ENCODE measurements around the gene ERP44. TPM values are rescaled to one million over a fixed set of nuclear protein-coding genes. Genes with fewer than 3 reads are reported as not detected.
"Not testable (repeated sequence)": the region's sequence is repeated elsewhere in the genome, so short reads cannot be mapped to it uniquely, and the experiment has no call there.

The ERP44 gene
- 7.6 and 9.3 TPM in 2 replicates for total RNA-seq

GRCh38 chr9:100098887-100099721 is at the start of gene ERP44, which contains the start of gene INVS:
TSS of gene ERP44 (minus strand) at chr9:100099000. CDS start at chr9:100098840, 160 bp downstream.
TSS of gene INVS (plus strand) at chr9:100099243. CDS start at chr9:100104522, 5,279 bp downstream.
- peak; percentile 98 for DNase-seq (ENCODE audit: low read depth, low spot score)

DNA sequence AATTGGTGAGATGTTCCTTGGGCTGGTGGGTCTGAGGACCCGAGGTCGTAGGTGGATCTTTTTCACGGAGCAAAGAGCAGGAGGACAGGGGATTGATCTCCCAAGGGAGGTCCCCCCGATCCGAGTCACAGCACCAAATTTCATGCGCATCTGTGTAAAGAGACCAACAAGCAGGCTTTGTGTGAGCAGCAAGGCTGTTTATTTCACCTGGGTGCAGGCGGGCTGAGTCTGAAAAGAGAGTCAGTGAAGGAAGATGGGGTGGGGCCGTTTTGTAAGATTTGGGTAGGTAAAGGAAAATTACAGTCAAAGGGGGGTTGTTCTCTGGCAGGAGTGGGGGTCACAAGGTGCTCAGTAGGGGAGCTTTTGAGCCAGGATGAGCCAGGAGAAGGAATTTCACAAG is 47.2 kb upstream of the ERP44 start:
- not testable (repeated sequence) for DNase-seq (ENCODE audit: low read depth, low spot score)

- not testable (repeated sequence) for DNase-seq (ENCODE audit: low read depth, low spot score)
Measured at GRCh38 chr9:100145167-100145934, 46.6 kb upstream of the ERP44 start.

GRCh38 chr9:100141862-100142261 is 43.1 kb upstream of the ERP44 start:
- DNase-seq (ENCODE audit: low read depth, low spot score) = not testable (repeated sequence)

DNA sequence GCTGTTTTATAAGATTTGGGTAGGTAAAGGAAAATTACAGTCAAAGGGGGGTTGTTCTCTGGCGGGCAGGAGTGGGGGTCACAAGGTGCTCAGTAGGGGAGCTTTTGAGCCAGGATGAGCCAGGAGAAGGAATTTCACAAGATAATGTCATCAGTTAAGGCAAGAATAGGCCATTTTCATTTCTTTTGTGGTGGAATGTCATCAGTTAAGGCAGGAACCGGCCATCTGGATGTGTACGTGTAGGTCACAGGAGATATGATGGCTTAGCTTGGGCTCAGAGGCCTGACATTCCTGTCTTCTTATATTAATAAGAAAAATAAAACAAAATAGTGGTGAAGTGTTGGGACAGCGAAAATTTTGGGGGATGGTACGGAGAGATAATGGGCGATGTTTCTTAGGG is 41.5 kb upstream of the ERP44 start:
- DNase-seq (ENCODE audit: low read depth, low spot score) = not testable (repeated sequence)

DNA sequence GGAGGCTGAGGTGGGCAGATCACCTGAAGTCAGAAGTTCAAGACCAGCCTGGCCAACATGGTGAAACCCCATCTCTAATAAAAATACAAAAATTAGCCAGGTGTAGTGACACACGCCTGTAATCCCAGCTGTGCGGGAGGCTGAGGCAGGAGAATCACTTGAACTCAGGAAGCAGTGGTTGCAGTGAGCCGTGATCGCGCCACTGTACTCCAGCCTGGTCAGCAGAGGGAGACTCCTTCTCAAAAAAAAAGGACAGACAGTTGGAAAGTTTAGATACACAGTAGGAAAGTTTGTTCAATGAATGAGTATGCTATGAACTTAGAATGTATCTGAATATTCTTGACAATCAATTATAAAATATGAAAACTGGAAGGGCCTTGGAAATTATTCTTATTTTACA is 38.0 kb upstream of the ERP44 start:
- DNase-seq (ENCODE audit: low read depth, low spot score) = not testable (repeated sequence)

DNA sequence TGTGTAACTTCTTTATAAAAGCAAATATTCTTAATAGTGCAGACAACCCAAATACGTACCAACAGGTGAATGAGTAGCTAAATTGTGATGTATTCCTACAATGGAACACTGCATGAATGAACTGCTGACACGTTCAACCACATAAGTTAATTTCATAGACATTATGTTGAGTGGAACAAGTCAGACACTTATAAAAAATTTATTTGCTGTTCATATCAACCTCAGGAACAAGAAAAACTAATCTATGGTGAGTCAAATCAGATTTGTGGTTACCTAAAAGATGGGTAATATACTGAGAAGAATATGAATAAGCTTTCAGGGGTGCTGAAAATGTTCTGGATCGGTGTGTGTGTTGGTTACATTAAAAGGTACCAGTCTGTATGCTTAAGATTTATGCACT is 35.9 kb upstream of the ERP44 start:
- DNase-seq (ENCODE audit: low read depth, low spot score) = no peak

DNA sequence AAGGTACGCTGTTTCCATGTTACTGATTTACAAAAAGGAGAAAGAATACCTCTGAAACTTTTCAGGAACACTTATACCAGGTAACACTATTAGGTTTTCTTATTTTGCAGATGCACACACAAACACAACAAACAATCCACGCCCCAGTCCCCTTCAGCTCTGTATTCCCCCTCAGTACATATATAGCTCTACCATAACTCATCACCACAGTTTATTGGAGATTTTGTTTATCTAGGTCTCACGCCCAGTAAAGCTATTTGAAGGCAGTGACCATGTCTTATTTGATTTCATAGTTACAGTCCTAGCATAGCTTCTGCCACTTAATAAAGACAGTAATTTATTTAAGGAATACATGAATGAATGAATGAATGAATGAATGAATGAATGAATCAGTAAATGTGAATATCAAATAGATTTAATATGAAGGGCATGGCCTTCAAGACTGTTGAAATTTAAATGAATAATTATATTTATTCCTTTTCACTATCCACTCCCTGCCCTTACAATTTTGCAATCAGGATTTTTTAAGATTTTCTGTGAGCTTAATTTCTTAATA is 33.2 kb upstream of the ERP44 start:
- no peak for DNase-seq (ENCODE audit: low read depth, low spot score)

DNA sequence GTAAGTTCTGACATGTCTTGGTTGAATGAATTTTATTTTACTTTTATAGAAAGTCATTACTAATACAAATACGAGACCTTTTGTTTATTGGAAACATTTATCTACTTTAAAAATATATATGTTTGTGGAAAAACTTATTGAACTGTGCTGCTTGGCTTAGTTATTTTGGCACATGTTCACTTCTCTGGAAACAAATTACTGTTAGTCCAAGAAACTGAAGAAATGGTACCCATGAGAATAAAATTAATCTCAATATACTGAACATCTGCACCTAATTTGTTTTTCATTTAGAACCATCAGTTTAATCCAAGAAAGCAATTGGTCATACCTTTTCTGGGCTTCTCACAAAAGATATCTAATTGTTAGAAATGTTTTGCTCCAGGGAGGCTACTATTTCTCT is 32.4 kb upstream of the ERP44 start:
- no peak for DNase-seq (ENCODE audit: low read depth, low spot score)

- no peak for DNase-seq (ENCODE audit: low read depth, low spot score)
Measured at GRCh38 chr9:100129772-100130171, 31.0 kb upstream of the ERP44 start.

DNA sequence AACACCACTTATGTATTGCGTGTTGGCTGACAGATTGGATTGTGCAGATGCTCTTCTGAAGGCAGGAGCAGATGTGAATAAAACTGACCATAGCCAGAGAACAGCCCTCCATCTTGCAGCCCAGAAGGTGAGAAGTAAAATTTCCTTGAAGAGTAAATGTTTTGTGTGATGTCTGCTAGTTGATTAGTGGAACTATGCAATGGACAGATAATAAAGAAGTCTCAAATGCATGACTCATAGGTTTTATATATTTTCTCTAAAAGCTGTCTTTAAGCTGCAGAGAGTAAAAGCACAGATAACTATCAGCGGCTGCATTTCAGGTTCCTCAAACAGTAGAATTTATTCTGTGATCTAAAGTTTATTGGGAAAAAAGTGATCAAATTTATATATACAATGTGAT is 27.6 kb upstream of the ERP44 start:
- DNase-seq (ENCODE audit: low read depth, low spot score) = no peak

- DNase-seq (ENCODE audit: low read depth, low spot score) = no peak
Measured at GRCh38 chr9:100125910-100126309, 27.1 kb upstream of the ERP44 start.

GRCh38 chr9:100125236-100125635 is 26.4 kb upstream of the ERP44 start:
- no peak for DNase-seq (ENCODE audit: low read depth, low spot score)

- no peak for DNase-seq (ENCODE audit: low read depth, low spot score)
Measured at GRCh38 chr9:100120286-100120685, 21.5 kb upstream of the ERP44 start.

DNA sequence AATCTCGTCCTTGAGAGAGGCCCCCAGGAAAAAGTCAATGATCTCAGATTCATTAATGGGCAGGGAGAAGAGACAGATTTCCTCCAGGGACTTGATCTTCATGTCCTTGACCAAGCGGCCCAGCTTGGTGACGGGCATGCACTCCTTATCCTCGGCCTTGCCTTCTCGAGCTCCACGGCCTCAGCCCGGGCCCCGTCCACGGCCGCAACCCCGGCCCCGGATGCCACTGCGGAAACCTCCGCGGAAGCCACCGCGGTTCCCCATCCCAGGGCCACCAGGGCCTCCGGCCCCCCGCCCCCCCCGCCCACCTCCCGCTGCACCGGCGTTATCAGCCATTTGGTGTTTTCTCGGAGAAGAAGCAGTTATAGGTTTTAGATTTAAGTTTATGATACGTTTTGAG is 18.5 kb upstream of the ERP44 start:
- DNase-seq (ENCODE audit: low read depth, low spot score) = no peak

DNA sequence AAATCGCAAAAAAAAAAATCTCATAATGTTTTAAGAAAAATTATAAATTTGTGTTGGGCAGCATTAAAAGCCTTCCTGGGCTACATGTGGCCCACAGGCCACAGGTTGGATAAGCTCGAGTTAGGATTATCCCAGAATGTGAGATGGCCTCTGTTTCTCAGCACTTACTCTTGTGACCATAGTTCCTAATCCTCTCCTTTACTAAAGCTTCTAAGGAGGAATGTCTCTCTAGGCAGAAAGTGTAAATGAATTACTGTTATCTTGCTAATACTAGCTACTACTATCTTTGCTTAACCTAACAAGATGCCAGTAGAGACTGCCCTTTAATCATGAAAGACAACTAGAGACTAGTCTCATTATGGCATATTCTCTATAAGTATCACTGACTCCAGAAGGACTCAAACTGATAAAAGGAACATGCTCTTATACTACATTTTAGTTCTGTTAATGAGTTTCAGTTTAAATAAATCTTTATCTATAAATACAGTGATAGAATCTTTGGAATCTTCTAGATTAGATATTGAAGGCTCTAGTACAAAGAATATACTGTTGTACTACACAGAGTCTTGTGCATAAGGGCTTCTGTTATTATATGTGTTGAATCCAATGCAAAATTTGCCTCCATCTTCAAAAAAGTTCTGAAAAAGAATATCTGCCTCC is 14.0 kb upstream of the ERP44 start:
- no peak for DNase-seq (ENCODE audit: low read depth, low spot score)

- DNase-seq (ENCODE audit: low read depth, low spot score) = no peak
Measured at GRCh38 chr9:100111235-100111634, 12.4 kb upstream of the ERP44 start.

DNA sequence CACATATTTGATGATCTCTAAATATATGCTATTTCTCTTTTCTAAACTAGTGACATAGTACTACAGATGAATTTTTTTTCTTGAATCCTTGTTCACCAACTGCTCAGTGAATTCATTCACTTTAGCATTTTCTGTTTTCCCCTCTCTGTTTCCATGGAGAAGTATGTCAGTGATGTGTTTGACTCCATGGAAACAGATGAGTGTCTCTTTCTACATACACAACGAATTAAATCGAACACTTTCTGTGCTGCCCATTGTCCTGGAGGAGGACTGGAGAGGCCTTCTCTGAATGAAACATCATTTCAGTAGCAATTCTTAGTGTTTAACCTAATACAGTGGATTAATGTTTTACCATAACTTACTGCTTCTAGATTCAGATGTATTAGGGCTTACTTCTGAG is 9.8 kb upstream of the ERP44 start:
- no peak for DNase-seq (ENCODE audit: low read depth, low spot score)

- DNase-seq (ENCODE audit: low read depth, low spot score) = no peak
Measured at GRCh38 chr9:100106616-100107015, 7.8 kb upstream of the ERP44 start.

DNA sequence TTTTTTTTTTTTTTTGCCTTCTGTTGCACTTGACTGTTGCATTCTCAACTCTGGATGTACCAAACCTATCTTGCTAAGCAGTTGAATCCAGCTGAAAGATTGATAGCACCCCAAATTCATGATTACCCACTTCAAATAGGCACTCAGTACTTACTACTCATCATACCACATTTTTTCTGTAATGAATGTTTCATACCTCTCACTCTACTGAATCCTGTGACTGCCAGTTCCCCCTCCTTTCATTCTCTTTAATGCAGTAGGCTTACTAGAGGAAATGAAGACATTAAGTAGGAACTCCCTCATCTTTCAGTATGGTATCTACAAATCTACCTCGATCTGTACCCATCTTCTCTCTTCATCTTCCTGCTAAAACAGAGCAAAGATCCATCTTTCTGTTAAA is 7.1 kb upstream of the ERP44 start:
- DNase-seq (ENCODE audit: low read depth, low spot score) = no peak

- no peak for DNase-seq (ENCODE audit: low read depth, low spot score)
Measured at GRCh38 chr9:100104314-100104713, 5.5 kb upstream of the ERP44 start.

DNA sequence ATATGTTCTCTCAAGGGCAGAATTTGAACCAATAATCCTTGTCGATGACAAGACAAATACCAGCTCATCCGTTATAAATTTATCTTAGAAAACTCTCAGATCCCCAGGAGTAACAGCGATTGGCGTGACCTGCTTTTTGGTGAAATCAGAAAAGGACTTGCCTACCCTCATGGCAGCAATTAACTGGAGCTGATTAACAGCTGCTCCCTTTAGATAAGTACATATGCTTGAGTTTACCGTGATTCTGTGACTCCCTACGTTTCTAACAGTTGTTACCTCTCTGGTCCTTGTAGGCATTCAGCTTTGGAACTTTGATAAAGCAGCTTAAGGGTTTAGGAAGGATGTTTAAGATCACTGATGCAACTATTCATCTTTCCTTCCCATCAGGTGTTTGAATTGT is 2.8 kb upstream of the ERP44 start:
- DNase-seq (ENCODE audit: low read depth, low spot score) = no peak
